Measurements from ENCODE around the gene INMT.

The INMT gene

DNA sequence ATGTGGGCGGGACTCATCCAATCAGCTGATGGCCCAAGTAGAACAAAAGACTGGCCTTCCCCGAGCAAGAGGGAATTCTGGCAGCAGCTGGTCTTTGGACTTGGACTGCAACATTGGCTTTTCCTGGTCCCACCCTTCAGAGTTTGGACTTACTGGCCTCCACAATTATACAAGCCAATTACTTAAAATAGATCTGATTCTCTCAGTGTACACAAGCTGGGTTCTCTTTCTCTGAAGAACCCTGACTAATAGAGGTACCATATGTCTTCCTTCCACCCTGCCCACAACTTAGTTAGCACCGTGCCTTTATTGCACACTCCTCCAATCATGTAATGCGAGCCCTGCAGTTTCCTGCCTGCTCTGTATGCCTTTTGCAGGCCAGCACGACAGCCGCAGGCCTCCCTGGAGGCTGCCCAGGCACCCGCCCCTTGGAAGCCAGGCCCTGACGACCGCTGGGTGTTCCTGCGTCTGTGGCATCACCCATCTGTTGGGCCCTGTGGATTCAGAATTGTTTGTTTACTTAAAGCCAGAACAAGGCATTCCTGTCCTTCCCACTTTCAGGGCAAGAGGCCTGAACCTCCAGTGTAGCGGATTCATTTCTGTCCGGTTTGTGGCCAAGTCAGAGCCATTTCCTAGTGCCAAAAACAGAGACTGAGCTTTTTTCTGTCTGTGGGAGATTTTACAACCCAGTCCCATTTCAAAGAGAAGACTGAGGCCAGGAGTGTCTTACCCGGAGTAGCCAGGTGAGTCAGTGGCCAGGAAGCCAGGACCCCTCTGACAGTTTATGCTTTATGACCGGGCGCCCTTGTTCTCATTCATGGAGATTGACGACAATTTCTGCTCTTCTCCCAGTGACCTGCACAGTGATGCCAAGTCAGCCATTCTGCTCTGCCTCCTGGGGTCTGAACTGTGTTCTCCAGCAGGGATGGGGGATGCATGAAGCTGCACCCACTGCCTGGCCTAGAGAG is 968 bp upstream of the INMT start:
- no peak for DNase-seq (ENCODE audit: low read depth in 1 of 2, low spot score in 1 of 2)
- TF ChIP-seq CTCF (IDR thresholded peaks at IDR 0.05; ENCODE audit: insufficient read depth, low read length) (no peak), SPI1 (IDR thresholded peaks at IDR 0.05; ENCODE audit: borderline replicate concordance, low read depth) (no peak), POLR2AphosphoS5 (IDR thresholded peaks at IDR 0.05; ENCODE audit: low read depth) (no peak), REST (IDR thresholded peaks at IDR 0.05; ENCODE audit: insufficient replicate concordance, low read depth) (no peak), GABPA (IDR thresholded peaks at IDR 0.05; ENCODE audit: low read depth) (no peak)
- H3K27ac ChIP-seq (replicated peaks) = no peak overlapping the region
- H3K4me3 ChIP-seq (replicated peaks; ENCODE audit: insufficient read depth, low read length) = no peak overlapping the region
- no peaks in the 10 kb centered on the region for H3K27me3 ChIP-seq (ENCODE audit: insufficient read depth, poor library complexity, severe bottlenecking)

GRCh38 chr7:30752484-30752883 is 549 bp downstream of the INMT start:
- DNase-seq (ENCODE audit: low read depth in 1 of 2, low spot score in 1 of 2) = no peak
- Histone ChIP-seq H3K4me3 (replicated peaks; ENCODE audit: insufficient read depth, low read length) (no peak overlapping the region), H3K27ac (replicated peaks) (no peak overlapping the region), H3K27me3 (ENCODE audit: insufficient read depth, poor library complexity, severe bottlenecking) (no peaks in the 10 kb centered on the region)
- TF ChIP-seq POLR2AphosphoS5 (IDR thresholded peaks at IDR 0.05; ENCODE audit: low read depth) = no peak
- no peak for TF ChIP-seq GABPA (IDR thresholded peaks at IDR 0.05; ENCODE audit: low read depth)
- no peak for TF ChIP-seq CTCF (IDR thresholded peaks at IDR 0.05; ENCODE audit: insufficient read depth, low read length)
- TF ChIP-seq SPI1 (IDR thresholded peaks at IDR 0.05; ENCODE audit: borderline replicate concordance, low read depth) = no peak
- no peak for TF ChIP-seq REST (IDR thresholded peaks at IDR 0.05; ENCODE audit: insufficient replicate concordance, low read depth)

- Histone ChIP-seq H3K4me3 (replicated peaks; ENCODE audit: insufficient read depth, low read length) (no peak overlapping the region), H3K27ac (replicated peaks) (no peak overlapping the region), H3K27me3 (ENCODE audit: insufficient read depth, poor library complexity, severe bottlenecking) (no peaks in the 10 kb centered on the region)
- DNase-seq (ENCODE audit: low read depth in 1 of 2, low spot score in 1 of 2) = no peak
- no peak for TF ChIP-seq CTCF (IDR thresholded peaks at IDR 0.05; ENCODE audit: insufficient read depth, low read length)
- TF ChIP-seq SPI1 (IDR thresholded peaks at IDR 0.05; ENCODE audit: borderline replicate concordance, low read depth) = no peak
- no peak for TF ChIP-seq POLR2AphosphoS5 (IDR thresholded peaks at IDR 0.05; ENCODE audit: low read depth)
- TF ChIP-seq REST (IDR thresholded peaks at IDR 0.05; ENCODE audit: insufficient replicate concordance, low read depth) = no peak
- TF ChIP-seq GABPA (IDR thresholded peaks at IDR 0.05; ENCODE audit: low read depth) = no peak
Measured at GRCh38 chr7:30752979-30753378, 1.0 kb downstream of the INMT start.

Data from HL-60 (cell line).